C4-2B (cell line): Measurements from ENCODE around the gene SLC22A16.

Source experiments
- ZFX ChIP-seq: fragments of 450-650 bp; IDR thresholded peaks from 2 replicates; pipeline ENCODE4 v1.6.1; 2017
- TF ChIP-seq, protein P1 (sequence below): fragments of 450-650 bp; conservative IDR thresholded peaks from 2 replicates; pipeline ENCODE4 v1.5.1; 2017; ENCODE audit warnings: mild to moderate bottlenecking

- TF ChIP-seq, protein P1, sequence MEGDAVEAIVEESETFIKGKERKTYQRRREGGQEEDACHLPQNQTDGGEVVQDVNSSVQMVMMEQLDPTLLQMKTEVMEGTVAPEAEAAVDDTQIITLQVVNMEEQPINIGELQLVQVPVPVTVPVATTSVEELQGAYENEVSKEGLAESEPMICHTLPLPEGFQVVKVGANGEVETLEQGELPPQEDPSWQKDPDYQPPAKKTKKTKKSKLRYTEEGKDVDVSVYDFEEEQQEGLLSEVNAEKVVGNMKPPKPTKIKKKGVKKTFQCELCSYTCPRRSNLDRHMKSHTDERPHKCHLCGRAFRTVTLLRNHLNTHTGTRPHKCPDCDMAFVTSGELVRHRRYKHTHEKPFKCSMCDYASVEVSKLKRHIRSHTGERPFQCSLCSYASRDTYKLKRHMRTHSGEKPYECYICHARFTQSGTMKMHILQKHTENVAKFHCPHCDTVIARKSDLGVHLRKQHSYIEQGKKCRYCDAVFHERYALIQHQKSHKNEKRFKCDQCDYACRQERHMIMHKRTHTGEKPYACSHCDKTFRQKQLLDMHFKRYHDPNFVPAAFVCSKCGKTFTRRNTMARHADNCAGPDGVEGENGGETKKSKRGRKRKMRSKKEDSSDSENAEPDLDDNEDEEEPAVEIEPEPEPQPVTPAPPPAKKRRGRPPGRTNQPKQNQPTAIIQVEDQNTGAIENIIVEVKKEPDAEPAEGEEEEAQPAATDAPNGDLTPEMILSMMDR: no peak
- no peak for TF ChIP-seq ZFX
These were observed 16.2 kb upstream of the SLC22A16 start for GRCh38 chr6:110492584-110492983.
